HG03442 (cell line): ENCODE results near the gene GRAP.
"Not testable (repeated sequence)": the region's sequence is repeated elsewhere in the genome, so short reads cannot be mapped to it uniquely, and the experiment has no call there.

Experiments used
- ATAC-seq: cut with Tn5 transposase; IDR thresholded peaks from one replicate; pipeline ENCODE4 v1.9.1; 2021; ENCODE audit warnings: mild to moderate bottlenecking, moderate library complexity; ENCODE audit not compliant: unreplicated experiment

The GRAP gene

GRCh38 chr17:19046782-19047375, at the start of gene GRAP:
Gene GRAP, minus strand, starts transcription at chr17:19046957. Its CDS starts 31 bp downstream, at chr17:19046926.
- ATAC-seq: not testable (repeated sequence)

DNA sequence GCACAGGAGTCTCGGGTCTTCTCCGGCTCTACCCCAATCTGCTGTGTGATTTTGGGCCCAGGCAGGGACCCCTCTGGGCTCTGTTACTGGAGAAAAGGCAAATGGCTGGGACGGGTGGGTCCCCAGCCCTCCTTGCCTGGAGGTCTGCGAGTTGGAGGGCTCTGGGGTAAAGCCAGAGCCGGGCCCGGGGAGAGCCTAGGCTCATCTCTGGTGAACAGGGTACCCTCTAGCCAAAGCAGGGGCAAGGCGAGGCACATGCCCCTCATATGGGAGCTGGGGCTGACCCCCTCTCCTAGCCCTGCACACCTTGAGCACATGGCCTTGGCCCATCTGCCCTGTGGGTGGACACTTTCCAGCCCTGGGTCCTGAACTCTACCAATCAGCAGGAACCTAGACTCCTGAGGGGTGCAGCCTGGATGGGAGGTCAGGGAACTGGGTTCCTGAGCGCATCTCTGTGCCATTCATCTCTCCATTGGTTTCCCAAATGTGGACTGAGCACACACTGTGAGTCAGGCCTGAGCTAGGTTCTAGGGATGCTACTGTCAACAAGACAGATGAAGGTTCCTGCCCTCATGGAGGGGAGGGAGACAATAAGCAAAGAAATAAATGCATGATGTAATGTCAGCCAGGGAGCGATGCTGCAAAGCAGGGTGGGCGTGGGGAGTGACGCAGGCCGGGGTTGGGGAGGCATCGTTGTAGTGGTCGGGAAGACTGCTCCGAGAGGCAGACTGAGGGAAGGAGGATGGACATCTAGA, 47.1 kb upstream of the GRAP start:
- ATAC-seq: not testable (repeated sequence)

GRCh38 chr17:19092737-19093683, 46.3 kb upstream of the GRAP start:
- ATAC-seq: not testable (repeated sequence)

GRCh38 chr17:19090058-19090772, 43.5 kb upstream of the GRAP start:
- peak; percentile 38 for ATAC-seq

- ATAC-seq: not testable (repeated sequence)
These were observed 42.3 kb upstream of the GRAP start for GRCh38 chr17:19088804-19089685.

- ATAC-seq: not testable (repeated sequence)
These were observed 30.6 kb upstream of the GRAP start for GRCh38 chr17:19077386-19077785.

GRCh38 chr17:19076398-19077192, 29.8 kb upstream of the GRAP start:
- not testable (repeated sequence) for ATAC-seq

- ATAC-seq: peak; percentile 78
These were observed 23.8 kb upstream of the GRAP start for GRCh38 chr17:19070318-19071168.

GRCh38 chr17:19064378-19064777, 17.6 kb upstream of the GRAP start:
- ATAC-seq: not testable (repeated sequence)

DNA sequence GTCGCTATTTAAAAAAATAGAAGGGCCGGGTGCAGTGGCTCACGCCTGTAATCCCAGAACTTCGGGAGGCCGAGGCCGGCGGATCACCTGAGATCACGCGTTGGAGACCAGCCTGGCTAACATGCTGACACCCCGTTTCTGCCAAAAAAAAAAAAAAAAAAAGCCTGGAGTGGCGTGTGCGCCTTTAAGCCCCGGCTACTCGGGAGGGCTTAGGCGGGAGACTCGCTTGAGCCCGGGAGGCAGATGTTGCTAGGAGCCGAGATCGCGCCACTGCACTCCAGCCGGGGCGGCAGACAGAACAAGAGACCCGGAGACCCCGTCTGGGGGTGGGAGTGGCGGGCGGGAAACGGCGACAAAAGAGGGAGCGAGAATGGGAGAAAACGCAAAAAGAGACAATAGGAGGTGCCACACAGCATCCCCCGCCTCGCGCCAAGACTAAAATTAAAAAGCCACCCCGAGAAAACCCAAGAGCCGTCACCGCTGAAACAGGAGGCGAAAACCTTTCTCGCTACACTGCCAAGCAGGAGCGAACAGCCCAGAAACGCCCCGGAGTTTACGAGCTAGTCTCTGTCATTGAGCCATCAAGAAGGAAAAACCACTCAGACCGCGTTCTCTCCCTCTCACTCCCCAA, 16.7 kb upstream of the GRAP start:
- not testable (repeated sequence) for ATAC-seq

DNA sequence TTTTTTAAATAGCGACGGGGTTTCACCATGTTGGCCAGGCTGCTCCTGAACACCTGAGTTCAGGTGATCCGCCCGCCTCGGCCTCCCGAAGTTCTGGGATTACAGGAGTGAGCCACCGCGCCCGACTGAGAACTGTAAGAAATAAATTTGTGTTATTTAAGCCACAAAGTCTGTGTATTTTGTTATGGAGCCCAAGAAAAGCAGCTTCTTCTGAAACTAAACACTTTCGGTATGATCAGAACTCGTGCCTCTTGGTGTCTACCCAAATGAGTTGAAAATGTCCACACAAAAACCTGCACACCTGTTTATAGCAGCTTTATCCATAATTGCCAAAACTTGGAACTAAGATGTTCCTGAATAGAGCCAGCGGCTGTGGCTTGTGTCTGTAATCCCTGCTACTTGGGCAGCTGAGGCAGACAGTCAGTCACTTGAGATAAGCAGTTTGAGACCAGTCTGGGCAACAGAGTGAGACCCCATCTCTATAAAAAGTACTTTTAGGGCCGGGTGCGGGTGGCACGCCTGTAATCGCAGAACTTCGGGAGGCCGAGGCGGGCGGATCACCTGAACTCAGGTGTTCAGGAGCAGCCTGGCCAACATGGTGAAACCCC, 16.1 kb upstream of the GRAP start:
- ATAC-seq: peak; percentile 45

DNA sequence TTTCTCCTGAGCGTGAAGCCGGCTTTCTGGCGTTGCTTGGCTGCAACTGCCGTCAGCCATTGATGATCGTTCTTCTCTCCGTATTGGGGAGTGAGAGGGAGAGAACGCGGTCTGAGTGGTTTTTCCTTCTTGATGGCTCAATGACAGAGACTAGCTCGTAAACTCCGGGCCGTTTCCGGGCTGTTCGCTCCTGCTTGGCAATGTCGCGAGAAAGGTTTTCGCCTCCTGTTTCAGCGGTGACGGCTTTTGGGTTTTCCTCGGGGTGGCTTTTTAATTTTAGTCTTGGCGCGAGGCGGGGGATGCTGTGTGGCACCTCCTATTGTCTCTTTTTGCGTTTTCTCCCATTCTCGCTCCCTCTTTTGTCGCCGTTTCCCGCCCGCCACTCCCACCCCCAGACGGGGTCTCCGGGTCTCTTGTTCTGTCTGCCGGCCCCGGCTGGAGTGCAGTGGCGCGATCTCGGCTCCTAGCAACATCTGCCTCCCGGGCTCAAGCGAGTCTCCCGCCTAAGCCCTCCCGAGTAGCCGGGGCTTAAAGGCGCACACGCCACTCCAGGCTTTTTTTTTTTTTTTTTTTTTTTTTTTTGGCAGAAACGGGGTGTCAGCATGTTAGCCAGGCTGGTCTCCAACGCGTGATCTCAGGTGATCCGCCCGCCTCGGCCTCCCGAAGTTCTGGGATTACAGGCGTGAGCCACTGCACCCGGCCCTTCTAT, 15.4 kb upstream of the GRAP start:
- peak; percentile 71 for ATAC-seq

DNA sequence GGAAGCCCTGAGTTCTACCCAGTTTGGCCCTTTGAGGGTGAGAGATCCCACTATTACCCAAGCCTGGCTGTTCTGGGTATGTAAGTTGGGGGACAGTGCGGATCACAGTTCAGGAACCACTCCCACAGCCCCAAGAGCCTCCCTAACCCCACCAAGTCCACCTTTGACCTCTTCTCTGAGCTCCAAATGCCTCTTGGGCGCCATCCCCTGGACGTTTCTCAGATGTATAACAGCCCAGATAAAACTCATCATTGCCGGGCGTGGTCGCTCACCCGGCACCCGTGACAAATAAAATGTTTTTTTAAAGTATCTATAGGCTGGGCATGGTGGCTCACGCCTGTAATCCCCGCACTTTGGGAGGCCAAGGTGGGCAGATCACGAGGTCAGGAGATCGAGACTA, 8.7 kb upstream of the GRAP start:
- not testable (repeated sequence) for ATAC-seq

GRCh38 chr17:19048826-19049225, 2.1 kb upstream of the GRAP start:
- not testable (repeated sequence) for ATAC-seq

- ATAC-seq: not testable (repeated sequence)
These were observed 753 bp upstream of the GRAP start for GRCh38 chr17:19047510-19047909.

GRCh38 chr17:19044643-19045042, 2.1 kb downstream of the GRAP start:
- not testable (repeated sequence) for ATAC-seq
